T-helper 17 cell (primary cell): ENCODE data around the gene PCDHGA11. TPM values are rescaled to one million over a fixed set of nuclear protein-coding genes. Genes with fewer than 3 reads are reported as not detected.
"Not testable (repeated sequence)": the region's sequence is repeated elsewhere in the genome, so short reads cannot be mapped to it uniquely, and the experiment has no call there.

Experiments
- ATAC-seq: fragments of 150-1000 bp; cut with Tn5 transposase; 2 replicates; pipeline ENCODE4 v1.10.0; 2021; ENCODE audit warnings: mild to moderate bottlenecking, moderate library complexity
- DNase-seq, 3 donors: peaks; one replicate each; pipeline versions ENCODE4 v3.0.0 to v3.0.0-alpha.2; 2020 to 2021
- H3K9me3 ChIP-seq: one replicate; pipeline ENCODE4 v1.7.0; 2013; ENCODE audit warnings: low read length, mild to moderate bottlenecking; ENCODE audit not compliant: control insufficient read depth, poor library complexity, severe bottlenecking
- H3K27ac Mint-ChIP-seq: one replicate; pipeline ENCODE4 v1.8.0; 2022; ENCODE audit warnings: mild to moderate bottlenecking, moderate library complexity, mixed read lengths
- H3K27me3 Mint-ChIP-seq: one replicate; pipeline ENCODE4 v1.8.0; 2022; ENCODE audit warnings: mixed read lengths
- H3K36me3 Mint-ChIP-seq: one replicate; pipeline ENCODE4 v1.8.0; 2022; ENCODE audit warnings: low read depth, mixed read lengths
- H3K4me1 Mint-ChIP-seq: one replicate; pipeline ENCODE4 v1.8.0; 2022; ENCODE audit warnings: mild to moderate bottlenecking, mixed read lengths
- H3K4me3 Mint-ChIP-seq: one replicate; pipeline ENCODE4 v1.8.0; 2022; ENCODE audit warnings: mild to moderate bottlenecking, moderate library complexity, mixed read lengths
- total RNA-seq, 4 donors: library from RNA in 2 of 4; stranded (reverse) in 2 of 4; gene quantifications; one replicate each; pipeline ENCODE4 v1.2.3 and lab custom pipeline; 2022 to 2026

The PCDHGA11 gene
- total RNA-seq (not detected), total RNA-seq (lab: John Stamatoyannopoulos, UW) (0 reads per million in 2 donors)

DNA sequence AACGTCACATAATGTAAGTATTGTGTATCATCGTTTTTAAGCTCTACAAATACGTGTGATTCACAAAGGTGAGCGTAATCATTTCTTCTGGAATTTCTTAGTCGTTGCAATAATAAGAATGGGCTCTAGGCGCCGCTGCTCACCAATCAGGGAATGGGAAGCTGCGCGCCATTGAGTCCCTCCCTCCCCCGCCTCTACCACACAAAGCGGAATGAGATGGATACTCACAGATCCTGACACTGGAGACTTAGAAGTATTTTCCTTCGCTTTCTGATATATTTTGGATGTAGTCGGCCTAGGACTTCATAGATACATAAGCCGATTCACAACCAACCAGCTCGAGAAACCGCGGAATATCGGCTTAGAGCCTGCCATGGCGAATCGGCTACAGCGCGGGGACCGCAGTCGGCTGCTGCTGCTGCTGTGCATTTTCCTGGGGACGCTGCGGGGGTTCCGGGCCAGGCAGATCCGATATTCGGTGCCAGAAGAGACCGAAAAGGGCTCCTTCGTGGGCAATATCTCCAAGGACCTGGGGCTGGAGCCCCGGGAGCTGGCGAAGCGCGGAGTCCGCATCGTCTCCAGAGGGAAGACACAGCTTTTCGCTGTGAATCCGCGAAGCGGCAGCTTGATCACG is at the start of gene PCDHGA11:
Gene PCDHGA11, plus strand, starts transcription at position 197 of the 634 bp plus-strand sequence. Its CDS starts 177 bp downstream, at position 374.
- ATAC-seq (no peak), DNase-seq (no peak)
- H3K27ac Mint-ChIP-seq: peak within 1 kb of the TSS; percentile 65

GRCh38 chr5:141371572-141372475 is 49.0 kb upstream of the PCDHGA11 start:
- peaks cover 27% of the 10 kb centered on the region for H3K27me3 Mint-ChIP-seq
- H3K36me3 Mint-ChIP-seq: peaks cover 2% of the 10 kb centered on the region
- no peaks in the 10 kb centered on the region for H3K4me1 Mint-ChIP-seq
- H3K4me3 Mint-ChIP-seq: no peak overlapping the region
- ATAC-seq (no peak), DNase-seq (no peak)
- peak overlapping the region; percentile 53 for H3K27ac Mint-ChIP-seq
- H3K9me3 ChIP-seq: peaks cover 5% of the 10 kb centered on the region

More for the DNA sequence above, at the start of gene PCDHGA11:
- no peaks in the 10 kb centered on the region for H3K4me1 Mint-ChIP-seq
- H3K9me3 ChIP-seq: peaks cover 9% of the 10 kb centered on the region
- peaks cover 7% of the 10 kb centered on the region for H3K36me3 Mint-ChIP-seq
- H3K4me3 Mint-ChIP-seq: peak within 1 kb of the TSS; percentile 72
- H3K27me3 Mint-ChIP-seq: peaks cover 67% of the 10 kb centered on the region

- DNase-seq: no peak
- Mint-ChIP-seq H3K27me3 (peaks cover 27% of the 10 kb centered on the region), H3K36me3 (peaks cover 2% of the 10 kb centered on the region), H3K4me1 (no peaks in the 10 kb centered on the region), H3K4me3 (peak within 1 kb of the TSS; percentile 33), H3K27ac (peak within 1 kb of the TSS; percentile 53)
- H3K9me3 ChIP-seq: peaks cover 5% of the 10 kb centered on the region
- no peak for ATAC-seq
These were observed 47.1 kb upstream of the PCDHGA11 start, which contains the start of gene PCDHGA6 for GRCh38 chr5:141373673-141374317. Gene PCDHGA6, plus strand, starts transcription at chr5:141373891. Its CDS starts 193 bp downstream, at chr5:141374084.

- ATAC-seq (no peak), DNase-seq (no peak)
- H3K9me3 ChIP-seq: peaks cover 5% of the 10 kb centered on the region
- H3K4me3 Mint-ChIP-seq: no peak overlapping the region
- no peaks in the 10 kb centered on the region for H3K4me1 Mint-ChIP-seq
- peaks cover 27% of the 10 kb centered on the region for H3K27me3 Mint-ChIP-seq
- peaks cover 2% of the 10 kb centered on the region for H3K36me3 Mint-ChIP-seq
- no peak overlapping the region for H3K27ac Mint-ChIP-seq
These were observed 46.2 kb upstream of the PCDHGA11 start for GRCh38 chr5:141374627-141375026.

DNA sequence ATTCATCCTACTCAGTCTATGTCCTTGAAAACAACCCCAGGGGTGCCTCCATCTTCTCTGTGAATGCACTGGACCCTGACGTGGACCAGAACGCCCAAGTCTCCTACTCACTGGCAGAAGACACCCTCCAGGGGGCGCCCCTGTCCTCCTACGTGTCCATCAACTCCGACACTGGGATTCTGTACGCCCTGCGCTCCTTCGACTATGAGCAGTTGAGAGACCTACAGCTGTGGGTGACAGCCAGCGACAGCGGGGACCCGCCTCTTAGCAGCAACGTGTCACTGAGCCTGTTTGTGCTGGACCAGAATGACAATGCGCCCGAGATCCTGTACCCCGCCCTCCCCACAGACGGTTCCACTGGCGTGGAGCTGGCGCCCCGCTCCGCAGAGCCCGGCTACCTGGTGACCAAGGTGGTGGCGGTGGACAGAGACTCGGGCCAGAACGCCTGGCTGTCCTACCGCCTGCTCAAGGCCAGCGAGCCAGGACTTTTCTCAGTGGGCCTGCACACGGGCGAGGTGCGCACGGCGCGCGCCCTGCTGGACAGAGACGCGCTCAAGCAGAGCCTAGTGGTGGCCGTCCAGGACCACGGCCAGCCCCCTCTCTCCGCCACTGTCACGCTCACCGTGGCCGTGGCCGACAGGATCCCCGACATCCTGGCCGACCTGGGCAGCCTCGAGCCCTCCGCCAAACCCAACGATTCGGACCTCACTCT is 45.3 kb upstream of the PCDHGA11 start:
- H3K27ac Mint-ChIP-seq, ATAC-seq, H3K4me3 Mint-ChIP-seq, H3K36me3 Mint-ChIP-seq, H3K9me3 ChIP-seq, H3K4me1 Mint-ChIP-seq, DNase-seq: not testable (repeated sequence)
- H3K27me3 Mint-ChIP-seq: peaks cover 27% of the 10 kb centered on the region

DNA sequence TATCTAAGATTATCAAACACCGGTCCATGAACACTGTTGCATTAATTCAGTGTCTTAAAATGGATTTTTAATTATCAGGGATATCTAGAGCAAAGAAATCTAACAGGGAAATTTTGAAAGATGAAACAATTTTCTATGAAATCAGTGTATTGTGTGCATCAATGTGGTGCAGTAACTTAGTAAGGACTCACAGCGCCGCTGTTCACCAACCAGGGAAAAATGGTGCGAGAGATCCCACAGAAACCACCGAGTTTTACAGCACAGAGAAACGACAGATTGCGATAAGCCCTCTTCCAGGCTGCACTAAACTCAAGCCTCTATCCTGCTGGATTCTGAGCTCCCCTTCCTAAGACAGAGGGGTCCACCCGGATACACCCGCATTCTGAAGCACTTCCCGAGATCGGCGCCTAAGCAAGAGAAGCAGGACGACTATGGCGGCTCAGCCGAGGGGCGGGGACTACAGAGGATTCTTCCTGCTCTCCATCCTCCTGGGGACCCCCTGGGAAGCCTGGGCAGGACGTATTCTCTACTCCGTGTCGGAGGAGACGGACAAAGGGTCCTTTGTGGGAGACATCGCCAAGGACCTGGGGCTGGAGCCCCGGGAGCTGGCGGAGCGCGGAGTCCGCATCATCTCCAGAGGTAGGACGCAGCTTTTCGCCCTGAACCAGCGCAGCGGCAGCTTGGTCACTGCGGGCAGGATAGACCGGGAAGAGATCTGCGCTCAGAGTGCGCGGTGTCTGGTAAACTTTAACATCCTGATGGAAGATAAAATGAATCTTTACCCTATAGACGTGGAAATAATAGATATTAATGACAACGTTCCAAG is 38.2 kb upstream of the PCDHGA11 start, which contains the start of gene PCDHGA7:
Gene PCDHGA7, plus strand, starts transcription at position 274 of the 826 bp plus-strand sequence. Its CDS starts 158 bp downstream, at position 432.
- H3K9me3 ChIP-seq: peaks cover 19% of the 10 kb centered on the region
- H3K36me3 Mint-ChIP-seq: no peaks in the 10 kb centered on the region
- no peak within 1 kb of the TSS for H3K27ac Mint-ChIP-seq
- ATAC-seq (no peak), DNase-seq (no peak)
- H3K4me3 Mint-ChIP-seq: peak within 1 kb of the TSS; percentile 42
- H3K27me3 Mint-ChIP-seq: peaks cover 47% of the 10 kb centered on the region
- no peaks in the 10 kb centered on the region for H3K4me1 Mint-ChIP-seq

GRCh38 chr5:141383345-141383744 is 37.5 kb upstream of the PCDHGA11 start:
- peaks cover 49% of the 10 kb centered on the region for H3K27me3 Mint-ChIP-seq
- DNase-seq (no peak), ATAC-seq (no peak)
- H3K4me3 Mint-ChIP-seq: no peak overlapping the region
- no peak overlapping the region for H3K27ac Mint-ChIP-seq
- peaks cover 19% of the 10 kb centered on the region for H3K9me3 ChIP-seq
- H3K4me1 Mint-ChIP-seq: no peaks in the 10 kb centered on the region
- H3K36me3 Mint-ChIP-seq: no peaks in the 10 kb centered on the region

- Mint-ChIP-seq H3K27me3 (peaks cover 54% of the 10 kb centered on the region), H3K27ac (no peak overlapping the region), H3K4me3 (no peak overlapping the region), H3K36me3 (peaks cover 2% of the 10 kb centered on the region), H3K4me1 (no peaks in the 10 kb centered on the region)
- H3K9me3 ChIP-seq: peaks cover 22% of the 10 kb centered on the region
- no peak for ATAC-seq
- no peak for DNase-seq
These were observed 36.2 kb upstream of the PCDHGA11 start for GRCh38 chr5:141384471-141385267.

DNA sequence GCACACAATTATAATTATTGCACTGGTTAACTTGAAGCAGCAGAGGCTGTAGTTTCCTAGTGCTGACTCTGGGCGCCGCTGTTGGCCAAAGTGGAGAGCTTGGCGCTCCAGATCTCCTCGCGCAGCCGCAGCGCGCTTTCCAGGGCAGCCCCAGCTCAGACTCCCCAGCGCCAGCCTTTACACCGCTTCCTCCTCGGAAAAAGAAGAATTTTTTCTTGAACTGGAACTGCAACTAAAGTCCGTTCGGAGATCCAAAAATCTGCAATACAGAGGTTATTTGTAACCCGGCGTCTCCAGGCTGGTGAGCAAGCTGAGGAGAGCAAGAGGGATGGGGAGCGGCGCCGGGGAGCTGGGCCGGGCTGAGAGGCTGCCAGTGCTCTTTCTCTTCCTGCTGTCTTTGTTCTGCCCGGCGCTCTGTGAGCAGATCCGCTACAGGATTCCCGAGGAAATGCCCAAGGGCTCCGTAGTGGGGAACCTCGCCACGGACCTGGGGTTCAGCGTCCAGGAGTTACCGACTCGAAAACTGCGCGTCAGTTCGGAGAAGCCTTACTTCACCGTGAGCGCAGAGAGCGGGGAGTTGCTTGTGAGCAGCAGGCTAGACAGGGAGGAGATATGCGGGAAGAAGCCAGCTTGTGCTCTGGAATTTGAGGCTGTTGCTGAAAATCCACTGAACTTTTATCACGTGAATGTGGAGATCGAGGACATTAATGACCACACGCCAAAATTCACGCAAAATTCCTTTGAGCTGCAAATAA is 33.1 kb upstream of the PCDHGA11 start, which contains the start of gene PCDHGB4:
Gene PCDHGB4, plus strand, starts transcription at position 142 of the 755 bp plus-strand sequence. Its CDS starts 187 bp downstream, at position 329.
- not testable (repeated sequence) for H3K4me1 Mint-ChIP-seq, DNase-seq, H3K36me3 Mint-ChIP-seq, H3K27ac Mint-ChIP-seq
- H3K27me3 Mint-ChIP-seq: peaks cover 51% of the 10 kb centered on the region
- ATAC-seq: peak; percentile 75
- peak within 1 kb of the TSS; percentile 53 for H3K4me3 Mint-ChIP-seq
- peaks cover 24% of the 10 kb centered on the region for H3K9me3 ChIP-seq

- DNase-seq: no peak
- H3K27me3 Mint-ChIP-seq: peaks cover 49% of the 10 kb centered on the region
- H3K9me3 ChIP-seq: peaks cover 21% of the 10 kb centered on the region
- H3K4me3 Mint-ChIP-seq: no peak overlapping the region
- no peak for ATAC-seq
- no peak overlapping the region for H3K27ac Mint-ChIP-seq
- peaks cover 2% of the 10 kb centered on the region for H3K36me3 Mint-ChIP-seq
- no peaks in the 10 kb centered on the region for H3K4me1 Mint-ChIP-seq
These were observed 32.2 kb upstream of the PCDHGA11 start for GRCh38 chr5:141388661-141389060.
